ENCODE results near the gene PBXIP1. TPM values are rescaled to one million over a fixed set of nuclear protein-coding genes. Genes with fewer than 3 reads are reported as not detected.

The PBXIP1 gene
- total and polyA plus RNA-seq, 2 of the 13 experiments (the other 11 are each of a cell fraction or from before 2014, with no cell fraction given): 16.3 to 31.9 TPM

DNA sequence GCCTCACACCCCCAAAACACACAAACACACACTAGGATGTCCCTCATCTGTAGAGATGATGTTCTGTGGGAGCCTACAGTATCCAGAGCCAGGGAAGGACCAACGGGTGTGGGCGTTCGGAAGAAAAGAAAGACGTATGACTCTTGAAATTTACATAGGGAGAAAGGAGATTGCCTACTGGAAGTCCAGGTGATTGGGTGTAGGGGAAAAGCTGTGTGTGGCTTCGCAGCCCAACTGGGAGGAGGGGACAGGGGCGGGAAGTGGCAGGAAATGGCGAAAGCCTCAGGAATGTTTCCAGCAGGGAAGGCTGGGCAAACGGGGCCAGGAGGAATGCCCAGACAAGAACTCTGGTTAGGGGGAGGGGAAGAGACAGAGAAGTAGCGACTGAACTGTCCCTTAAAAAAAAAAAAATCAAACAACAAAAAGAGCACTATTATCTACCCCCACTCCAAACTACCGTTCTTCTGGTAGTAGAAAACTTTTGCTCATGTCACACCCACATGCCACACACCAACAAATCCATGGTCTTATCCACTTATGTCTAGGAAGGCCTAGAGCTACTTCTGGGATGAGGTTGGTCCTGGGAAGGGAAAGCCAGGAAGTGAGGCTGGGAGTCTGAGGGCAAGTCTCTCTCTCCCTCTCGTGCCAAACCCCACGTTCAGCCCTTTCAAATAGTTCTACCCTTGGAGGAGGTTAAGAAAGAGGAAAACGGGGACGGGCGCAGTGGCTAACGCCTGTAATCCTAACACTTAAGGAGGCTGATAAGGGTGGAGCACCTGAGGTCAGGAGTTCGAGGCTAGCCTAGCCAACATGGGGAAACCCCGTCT, 16.8 kb upstream of the PBXIP1 start (continued):
- TF ChIP-seq HNF4G (IDR thresholded peaks at IDR 0.05; ENCODE audit: borderline replicate concordance, low read depth, low read length): peak; percentile 36; the same call in 1 of the 2 replicates
- no peak for TF ChIP-seq HNF4G (CRISPR knock-in tag; IDR thresholded peaks at IDR 0.05; ENCODE audit: borderline replicate concordance, low read depth)
- TF ChIP-seq KDM1A (CRISPR knock-in tag; IDR thresholded peaks at IDR 0.05): 0 out of 2 replicates have a peak, but pooled peaks have one; percentile 6
- no peak for TF ChIP-seq LCORL (IDR thresholded peaks at IDR 0.05)
- peak; percentile 58 for TF ChIP-seq LCORL (CRISPR knock-in tag; IDR thresholded peaks at IDR 0.05)
- TF ChIP-seq ZNF891 (CRISPR knock-in tag; IDR thresholded peaks at IDR 0.05): no peak
- no peak for TF ChIP-seq AKAP8 (CRISPR knock-in tag; IDR thresholded peaks at IDR 0.05)
- peak; percentile 55; the same call in 1 of the 2 replicates for TF ChIP-seq HMG20A (CRISPR knock-in tag; IDR thresholded peaks at IDR 0.05; ENCODE audit: borderline replicate concordance)
- TF ChIP-seq, protein P1, sequence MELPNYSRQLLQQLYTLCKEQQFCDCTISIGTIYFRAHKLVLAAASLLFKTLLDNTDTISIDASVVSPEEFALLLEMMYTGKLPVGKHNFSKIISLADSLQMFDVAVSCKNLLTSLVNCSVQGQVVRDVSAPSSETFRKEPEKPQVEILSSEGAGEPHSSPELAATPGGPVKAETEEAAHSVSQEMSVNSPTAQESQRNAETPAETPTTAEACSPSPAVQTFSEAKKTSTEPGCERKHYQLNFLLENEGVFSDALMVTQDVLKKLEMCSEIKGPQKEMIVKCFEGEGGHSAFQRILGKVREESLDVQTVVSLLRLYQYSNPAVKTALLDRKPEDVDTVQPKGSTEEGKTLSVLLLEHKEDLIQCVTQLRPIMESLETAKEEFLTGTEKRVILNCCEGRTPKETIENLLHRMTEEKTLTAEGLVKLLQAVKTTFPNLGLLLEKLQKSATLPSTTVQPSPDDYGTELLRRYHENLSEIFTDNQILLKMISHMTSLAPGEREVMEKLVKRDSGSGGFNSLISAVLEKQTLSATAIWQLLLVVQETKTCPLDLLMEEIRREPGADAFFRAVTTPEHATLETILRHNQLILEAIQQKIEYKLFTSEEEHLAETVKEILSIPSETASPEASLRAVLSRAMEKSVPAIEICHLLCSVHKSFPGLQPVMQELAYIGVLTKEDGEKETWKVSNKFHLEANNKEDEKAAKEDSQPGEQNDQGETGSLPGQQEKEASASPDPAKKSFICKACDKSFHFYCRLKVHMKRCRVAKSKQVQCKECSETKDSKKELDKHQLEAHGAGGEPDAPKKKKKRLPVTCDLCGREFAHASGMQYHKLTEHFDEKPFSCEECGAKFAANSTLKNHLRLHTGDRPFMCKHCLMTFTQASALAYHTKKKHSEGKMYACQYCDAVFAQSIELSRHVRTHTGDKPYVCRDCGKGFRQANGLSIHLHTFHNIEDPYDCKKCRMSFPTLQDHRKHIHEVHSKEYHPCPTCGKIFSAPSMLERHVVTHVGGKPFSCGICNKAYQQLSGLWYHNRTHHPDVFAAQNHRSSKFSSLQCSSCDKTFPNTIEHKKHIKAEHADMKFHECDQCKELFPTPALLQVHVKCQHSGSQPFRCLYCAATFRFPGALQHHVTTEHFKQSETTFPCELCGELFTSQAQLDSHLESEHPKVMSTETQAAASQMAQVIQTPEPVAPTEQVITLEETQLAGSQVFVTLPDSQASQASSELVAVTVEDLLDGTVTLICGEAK (IDR thresholded peaks at IDR 0.05): no peak
- TF ChIP-seq, protein P1 (CRISPR knock-in tag; IDR thresholded peaks at IDR 0.05): no peak
- no peak for TF ChIP-seq ZNF24 (IDR thresholded peaks at IDR 0.05)
- TF ChIP-seq ZNF790 (CRISPR knock-in tag; IDR thresholded peaks at IDR 0.05; ENCODE audit: borderline replicate concordance): no peak
- 0 out of 2 replicates have a peak, but pooled peaks have one; percentile 51 for TF ChIP-seq ZFP82 (CRISPR knock-in tag; IDR thresholded peaks at IDR 0.05; ENCODE audit: borderline replicate concordance)
- TF ChIP-seq SMAD9 (CRISPR knock-in tag; IDR thresholded peaks at IDR 0.05): no peak
- TF ChIP-seq, protein P2, sequence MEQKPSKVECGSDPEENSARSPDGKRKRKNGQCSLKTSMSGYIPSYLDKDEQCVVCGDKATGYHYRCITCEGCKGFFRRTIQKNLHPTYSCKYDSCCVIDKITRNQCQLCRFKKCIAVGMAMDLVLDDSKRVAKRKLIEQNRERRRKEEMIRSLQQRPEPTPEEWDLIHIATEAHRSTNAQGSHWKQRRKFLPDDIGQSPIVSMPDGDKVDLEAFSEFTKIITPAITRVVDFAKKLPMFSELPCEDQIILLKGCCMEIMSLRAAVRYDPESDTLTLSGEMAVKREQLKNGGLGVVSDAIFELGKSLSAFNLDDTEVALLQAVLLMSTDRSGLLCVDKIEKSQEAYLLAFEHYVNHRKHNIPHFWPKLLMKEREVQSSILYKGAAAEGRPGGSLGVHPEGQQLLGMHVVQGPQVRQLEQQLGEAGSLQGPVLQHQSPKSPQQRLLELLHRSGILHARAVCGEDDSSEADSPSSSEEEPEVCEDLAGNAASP (CRISPR knock-in tag; IDR thresholded peaks at IDR 0.05; ENCODE audit: borderline replicate concordance): no peak
- no peak for TF ChIP-seq NFRKB (IDR thresholded peaks at IDR 0.05)
- no peak for TF ChIP-seq ZMYM2 (CRISPR knock-in tag; IDR thresholded peaks at IDR 0.05)
- no peak for TF ChIP-seq ZNF333 (CRISPR knock-in tag; IDR thresholded peaks at IDR 0.05; ENCODE audit: borderline replicate concordance)
- TF ChIP-seq RXRA (CRISPR knock-in tag; IDR thresholded peaks at IDR 0.05): peak; percentile 60; the same call in 1 of the 2 replicates
- peak; percentile 55; the same call in 1 of the 2 replicates for TF ChIP-seq ERF (CRISPR knock-in tag; IDR thresholded peaks at IDR 0.05)
- TF ChIP-seq SALL1 (CRISPR knock-in tag; IDR thresholded peaks at IDR 0.05): peak; percentile 78
